IPS DF 6.9 (cell line): ENCODE measurements around the gene TRERF1.

ENCODE experiments used
- DNase-seq: peaks from one replicate; pipeline ENCODE4 v3.0.0-alpha.2; 2013; ENCODE audit warnings: low read depth, low spot score
- H3K27ac ChIP-seq: one replicate; pipeline ENCODE4 v1.5.1; 2013; ENCODE audit warnings: low read length, control low read depth
- H3K27me3 ChIP-seq: 2 replicates; pipeline ENCODE4 v1.6.1; 2013; ENCODE audit warnings: mild to moderate bottlenecking, low read length; ENCODE audit not compliant: control insufficient read depth, insufficient read depth
- H3K36me3 ChIP-seq: 2 replicates; pipeline ENCODE4 v1.6.1; 2013; ENCODE audit warnings: low read length; ENCODE audit not compliant: control insufficient read depth, insufficient read depth
- H3K4me1 ChIP-seq: 2 replicates; pipeline ENCODE4 v1.6.1; 2013; ENCODE audit warnings: low read length; ENCODE audit not compliant: control insufficient read depth, insufficient read depth
- H3K4me3 ChIP-seq: 2 replicates; pipeline ENCODE4 v1.5.1; 2013; ENCODE audit warnings: mild to moderate bottlenecking, low read length
- H3K9me3 ChIP-seq: 2 replicates; pipeline ENCODE4 v1.6.1; 2013; ENCODE audit warnings: low read length, inconsistent platforms; ENCODE audit not compliant: control insufficient read depth, insufficient read depth
- WGBS: extraction: QIAGEN DNeasy Blood & Tissue Kit; methylation state at CpG from one replicate; pipeline ENCODE4 v1.1.7; 2013; ENCODE audit warnings: mixed read lengths, missing lambda C conversion rate; ENCODE audit not compliant: insufficient read length, insufficient coverage; 5-methylcytosine and 5-hydroxymethylcytosine counted together

Gene TRERF1

GRCh38 chr6:42257614-42258013, 194.1 kb downstream of the TRERF1 start:
- no peaks in the 10 kb centered on the region for H3K9me3 ChIP-seq
- WGBS = no CpG with 5 or more reads among the region's 3 CpGs
- H3K36me3 ChIP-seq = peaks cover 21% of the 10 kb centered on the region
- H3K4me3 ChIP-seq = no peak overlapping the region
- peaks cover 6% of the 10 kb centered on the region; the same call in 1 of the 2 replicates for H3K4me1 ChIP-seq
- DNase-seq = peak; percentile 61
- no peaks in the 10 kb centered on the region for H3K27me3 ChIP-seq
- H3K27ac ChIP-seq = no peak overlapping the region

DNA sequence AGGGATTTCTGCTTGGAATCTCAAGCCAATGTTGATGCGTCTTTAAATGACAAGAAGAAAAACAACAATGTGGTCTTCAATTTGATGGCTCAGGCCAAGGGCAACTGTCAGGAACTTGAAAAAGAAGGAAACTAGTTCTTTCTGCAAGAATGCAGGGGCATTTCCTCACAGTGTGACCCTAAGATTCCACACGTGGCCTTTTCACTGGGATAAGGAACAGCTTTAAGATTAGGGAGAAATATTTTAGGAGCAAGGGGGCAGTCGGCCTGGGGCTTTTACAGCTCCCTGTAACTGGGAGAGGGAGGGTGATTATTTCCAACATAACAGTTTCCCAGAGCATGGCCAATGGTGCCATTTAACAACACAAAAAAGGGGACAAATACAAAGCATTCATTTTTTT, 194.7 kb downstream of the TRERF1 start:
- Histone ChIP-seq H3K4me3 (no peak overlapping the region), H3K9me3 (no peaks in the 10 kb centered on the region), H3K36me3 (peaks cover 21% of the 10 kb centered on the region), H3K27me3 (no peaks in the 10 kb centered on the region), H3K4me1 (peaks cover 6% of the 10 kb centered on the region; the same call in 1 of the 2 replicates), H3K27ac (no peak overlapping the region)
- no peak for DNase-seq
- no CpG with 5 or more reads among the region's 3 CpGs for WGBS

DNA sequence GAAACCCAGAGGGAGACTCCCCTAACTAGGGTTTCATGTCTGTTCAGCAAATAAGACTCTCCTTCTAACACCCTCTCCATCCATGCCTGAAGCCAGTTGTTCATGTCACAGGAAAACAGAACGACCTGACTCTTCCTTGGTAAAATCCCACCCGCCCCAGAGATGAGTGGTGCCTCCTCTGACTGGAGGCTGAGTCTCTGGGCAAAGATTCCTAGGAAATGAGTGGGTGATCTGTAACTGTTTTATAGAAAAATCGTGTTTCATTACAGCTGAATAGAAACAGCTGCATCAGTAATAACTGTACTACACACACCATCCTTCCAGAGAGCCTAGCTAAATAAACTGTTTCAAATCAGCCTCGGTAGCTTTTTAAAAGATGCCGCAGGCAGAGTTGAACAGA, 196.7 kb downstream of the TRERF1 start:
- H3K9me3 ChIP-seq = no peaks in the 10 kb centered on the region
- H3K36me3 ChIP-seq = peaks cover 23% of the 10 kb centered on the region
- no CpG with 5 or more reads among the region's 5 CpGs for WGBS
- 0 out of 2 replicates have a peak, but pooled peaks cover 5% of the 10 kb centered on the region for H3K4me1 ChIP-seq
- no peaks in the 10 kb centered on the region for H3K27me3 ChIP-seq
- DNase-seq = no peak
- no peak overlapping the region for H3K4me3 ChIP-seq
- H3K27ac ChIP-seq = no peak overlapping the region

DNA sequence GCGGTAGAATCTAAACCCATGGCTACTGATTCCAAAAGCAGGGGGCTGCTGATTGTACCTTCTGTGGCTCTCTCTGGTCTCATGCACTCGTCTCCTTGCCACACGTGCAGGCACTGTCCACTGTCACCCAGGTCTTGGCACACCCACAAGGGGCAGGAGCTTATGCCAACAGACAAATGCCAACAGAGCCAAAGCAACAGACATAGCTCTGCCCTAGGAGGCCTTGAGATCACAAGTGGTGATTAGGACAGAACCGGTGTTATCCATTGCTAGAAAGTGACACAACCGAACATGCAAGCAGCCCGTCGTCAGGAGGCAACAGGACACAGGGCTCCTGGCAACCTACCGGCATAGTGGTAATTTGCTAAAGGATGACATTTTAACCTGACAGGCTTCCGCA, 197.2 kb downstream of the TRERF1 start:
- 0 out of 2 replicates have a peak, but pooled peaks cover 5% of the 10 kb centered on the region for H3K4me1 ChIP-seq
- no peak overlapping the region for H3K27ac ChIP-seq
- H3K36me3 ChIP-seq = peaks cover 23% of the 10 kb centered on the region
- no peak overlapping the region for H3K4me3 ChIP-seq
- no peaks in the 10 kb centered on the region for H3K9me3 ChIP-seq
- no CpG with 5 or more reads among the region's 9 CpGs for WGBS
- H3K27me3 ChIP-seq = no peaks in the 10 kb centered on the region
- DNase-seq = no peak

DNA sequence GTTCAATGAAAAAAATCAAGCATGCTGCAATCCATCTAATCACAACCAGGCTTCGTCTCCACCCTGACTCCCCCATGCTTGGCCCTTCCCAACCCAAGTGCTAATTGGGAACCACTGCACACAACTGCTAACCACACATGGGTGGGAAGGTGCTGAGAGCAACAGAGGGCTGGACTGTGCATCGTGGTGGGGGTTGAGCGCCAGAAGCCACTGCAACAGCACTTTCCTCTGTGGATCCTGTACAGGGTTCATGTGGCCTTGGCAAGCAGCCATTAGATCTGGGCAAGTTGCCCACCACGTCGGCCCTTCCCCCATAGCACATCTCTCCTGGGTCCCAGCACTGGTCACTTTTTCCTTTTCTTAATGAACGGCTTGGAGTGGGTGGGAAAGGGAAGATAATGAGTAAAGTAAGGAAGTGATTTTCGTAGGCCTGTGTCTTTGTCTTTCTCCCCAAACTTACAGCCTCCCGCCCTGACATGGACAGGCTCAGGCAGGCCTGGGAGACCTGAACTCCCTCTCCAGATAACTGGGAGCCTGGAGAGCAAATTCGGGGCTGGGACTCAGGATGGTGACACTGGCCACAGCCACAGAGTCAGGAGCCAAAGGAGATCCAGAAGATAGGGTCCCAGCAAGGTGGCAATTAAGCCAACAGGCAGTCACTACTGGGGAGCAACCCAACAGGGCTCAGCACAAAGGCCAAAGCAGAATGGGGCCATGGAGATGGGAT, 199.7 kb downstream of the TRERF1 start:
- no peak overlapping the region for H3K27ac ChIP-seq
- no peaks in the 10 kb centered on the region for H3K27me3 ChIP-seq
- no CpG with 5 or more reads among the region's 9 CpGs for whole genome bisulfite sequencing
- no peak for DNase-seq
- no peak overlapping the region for H3K4me3 ChIP-seq
- no peaks in the 10 kb centered on the region for H3K9me3 ChIP-seq
- 0 out of 2 replicates have a peak, but pooled peaks cover under 1% of the 10 kb centered on the region for H3K4me1 ChIP-seq
- peaks cover 22% of the 10 kb centered on the region for H3K36me3 ChIP-seq

DNA sequence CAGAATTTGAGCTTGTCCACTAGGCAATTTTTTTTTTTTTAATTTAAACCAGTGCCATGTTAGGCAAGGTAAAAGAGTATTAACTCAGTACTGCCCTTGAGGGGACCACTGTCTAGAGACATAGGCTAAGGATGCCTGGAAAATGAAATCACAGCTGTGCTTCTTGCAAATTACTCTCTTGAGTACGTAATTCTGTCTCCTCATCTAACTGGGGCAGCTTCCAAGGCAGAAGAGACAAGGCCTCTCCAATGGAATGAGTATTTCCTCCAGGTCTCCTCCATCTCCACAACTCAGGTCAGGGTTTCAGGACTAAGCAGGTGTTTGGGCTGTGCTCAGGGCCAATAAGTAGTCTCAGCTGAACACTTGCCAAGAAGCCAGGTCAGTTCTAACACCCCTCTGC, 200.2 kb downstream of the TRERF1 start:
- H3K27me3 ChIP-seq = no peaks in the 10 kb centered on the region
- DNase-seq = no peak
- no peaks in the 10 kb centered on the region for H3K9me3 ChIP-seq
- peaks cover 22% of the 10 kb centered on the region for H3K36me3 ChIP-seq
- H3K4me1 ChIP-seq = no peaks in the 10 kb centered on the region
- H3K4me3 ChIP-seq = no peak overlapping the region
- no peak overlapping the region for H3K27ac ChIP-seq
- no CpG with 5 or more reads among the region's 1 CpG for WGBS

DNA sequence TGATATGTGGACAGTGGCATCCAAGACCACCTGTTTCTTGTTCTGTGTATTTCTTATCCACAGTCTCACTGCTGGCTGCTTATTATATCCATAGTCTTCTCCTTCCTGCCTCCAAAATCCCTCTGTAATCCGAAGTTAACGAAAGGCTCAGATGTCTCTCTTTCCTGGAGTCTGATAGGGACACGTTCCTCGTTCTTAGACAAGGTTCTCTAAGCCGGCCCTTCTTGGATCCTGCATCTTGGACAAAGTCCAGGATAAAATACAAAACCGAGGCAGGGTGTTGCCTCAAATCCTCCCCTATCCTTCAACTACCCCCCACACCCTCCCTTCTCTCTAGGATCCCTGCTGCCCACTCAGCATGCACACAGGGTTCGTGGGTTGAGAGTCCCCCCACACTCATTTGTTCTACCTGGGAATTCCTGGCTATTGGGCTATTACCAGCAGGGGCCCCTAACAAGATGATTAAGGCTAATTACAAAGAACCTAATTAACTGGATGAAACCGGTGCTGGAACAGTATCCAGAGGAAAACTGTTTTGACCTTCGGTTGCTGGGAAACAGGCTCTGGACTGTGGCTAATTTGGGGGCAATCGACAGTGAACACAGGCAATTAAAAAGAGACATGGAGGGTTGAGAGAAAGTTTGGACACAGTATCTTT, 201.3 kb downstream of the TRERF1 start:
- Histone ChIP-seq H3K36me3 (peaks cover 21% of the 10 kb centered on the region), H3K4me3 (no peak overlapping the region), H3K9me3 (no peaks in the 10 kb centered on the region), H3K27ac (no peak overlapping the region), H3K4me1 (no peaks in the 10 kb centered on the region), H3K27me3 (no peaks in the 10 kb centered on the region)
- WGBS = no CpG with 5 or more reads among the region's 10 CpGs
- DNase-seq = no peak

GRCh38 chr6:42249279-42249678, 202.4 kb downstream of the TRERF1 start:
- WGBS = no CpG with 5 or more reads among the region's 3 CpGs
- no peak for DNase-seq
- no peaks in the 10 kb centered on the region for H3K27me3 ChIP-seq
- H3K4me3 ChIP-seq = no peak overlapping the region
- H3K27ac ChIP-seq = no peak overlapping the region
- no peaks in the 10 kb centered on the region; the same call in 1 of the 2 replicates for H3K4me1 ChIP-seq
- peaks cover 18% of the 10 kb centered on the region; the same call in 1 of the 2 replicates for H3K36me3 ChIP-seq
- no peaks in the 10 kb centered on the region for H3K9me3 ChIP-seq

DNA sequence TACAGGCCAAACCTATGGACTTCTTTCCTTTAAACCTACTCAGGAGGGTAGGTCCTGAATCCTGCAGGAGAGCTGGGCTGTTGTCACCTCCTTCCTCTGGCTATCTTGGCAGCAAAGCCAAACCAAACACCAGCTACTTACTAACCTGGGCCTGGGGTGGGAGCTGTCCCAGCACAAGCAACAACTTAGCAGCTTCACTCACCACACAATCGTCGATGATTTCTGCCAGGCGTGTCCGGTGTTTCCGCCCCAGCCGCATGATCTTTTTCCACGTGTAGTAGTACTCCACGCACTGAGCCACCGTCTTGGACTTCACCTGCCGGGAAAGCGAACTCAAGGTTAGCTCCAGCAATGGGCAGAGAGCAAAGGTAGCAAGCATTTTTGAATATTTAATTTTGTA, 208.7 kb downstream of the TRERF1 start:
- Histone ChIP-seq H3K4me1 (no peaks in the 10 kb centered on the region; the same call in 1 of the 2 replicates), H3K4me3 (no peak overlapping the region), H3K27me3 (no peaks in the 10 kb centered on the region), H3K27ac (no peak overlapping the region), H3K36me3 (peaks cover 8% of the 10 kb centered on the region; the same call in 1 of the 2 replicates), H3K9me3 (no peaks in the 10 kb centered on the region)
- no CpG with 5 or more reads among the region's 11 CpGs for WGBS
- DNase-seq = no peak

DNA sequence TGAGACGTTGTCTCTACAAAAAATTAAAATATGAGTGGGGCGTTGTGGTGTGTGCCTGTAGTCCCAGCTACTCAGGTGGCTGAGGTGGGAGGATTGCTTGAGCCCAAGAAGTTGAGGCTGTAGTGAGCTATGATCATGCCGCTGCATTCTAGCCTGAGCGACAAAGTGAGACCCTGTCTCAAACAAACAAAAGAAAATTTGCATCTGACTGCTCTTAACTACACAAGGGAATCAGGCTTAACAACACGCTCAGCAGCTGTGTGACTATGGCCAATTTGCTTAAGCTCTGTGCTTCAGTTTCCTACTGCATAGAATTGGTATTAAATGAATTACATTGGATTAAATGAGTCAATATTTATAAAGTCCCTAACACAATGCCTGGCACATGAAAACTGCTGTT, 209.8 kb downstream of the TRERF1 start:
- DNase-seq = peak; percentile 50
- no peak overlapping the region for H3K4me3 ChIP-seq
- no peaks in the 10 kb centered on the region; the same call in 1 of the 2 replicates for H3K4me1 ChIP-seq
- H3K36me3 ChIP-seq = peaks cover 8% of the 10 kb centered on the region; the same call in 1 of the 2 replicates
- no CpG with 5 or more reads among the region's 5 CpGs for WGBS
- no peaks in the 10 kb centered on the region for H3K9me3 ChIP-seq
- no peaks in the 10 kb centered on the region for H3K27me3 ChIP-seq
- no peak overlapping the region for H3K27ac ChIP-seq
